ENCODE results near the gene POLR1B. TPM values are rescaled to one million over a fixed set of nuclear protein-coding genes. Genes with fewer than 3 reads are reported as not detected.
A peak's percentile ranks its signal among the peaks of the same experiment; 100 is the strongest.

The POLR1B gene
- total RNA-seq, 1 experiment from 2014 or later = 36.9 TPM

GRCh38 chr2:112583497-112584133 lies 41.4 kb downstream of the POLR1B start:
- CTCF ChIA-PET = no interaction called here
- TF ChIP-seq, protein P1, sequence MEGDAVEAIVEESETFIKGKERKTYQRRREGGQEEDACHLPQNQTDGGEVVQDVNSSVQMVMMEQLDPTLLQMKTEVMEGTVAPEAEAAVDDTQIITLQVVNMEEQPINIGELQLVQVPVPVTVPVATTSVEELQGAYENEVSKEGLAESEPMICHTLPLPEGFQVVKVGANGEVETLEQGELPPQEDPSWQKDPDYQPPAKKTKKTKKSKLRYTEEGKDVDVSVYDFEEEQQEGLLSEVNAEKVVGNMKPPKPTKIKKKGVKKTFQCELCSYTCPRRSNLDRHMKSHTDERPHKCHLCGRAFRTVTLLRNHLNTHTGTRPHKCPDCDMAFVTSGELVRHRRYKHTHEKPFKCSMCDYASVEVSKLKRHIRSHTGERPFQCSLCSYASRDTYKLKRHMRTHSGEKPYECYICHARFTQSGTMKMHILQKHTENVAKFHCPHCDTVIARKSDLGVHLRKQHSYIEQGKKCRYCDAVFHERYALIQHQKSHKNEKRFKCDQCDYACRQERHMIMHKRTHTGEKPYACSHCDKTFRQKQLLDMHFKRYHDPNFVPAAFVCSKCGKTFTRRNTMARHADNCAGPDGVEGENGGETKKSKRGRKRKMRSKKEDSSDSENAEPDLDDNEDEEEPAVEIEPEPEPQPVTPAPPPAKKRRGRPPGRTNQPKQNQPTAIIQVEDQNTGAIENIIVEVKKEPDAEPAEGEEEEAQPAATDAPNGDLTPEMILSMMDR (IDR thresholded peaks at IDR 0.05; ENCODE audit: unreplicated experiment) = no peak
- Mint-ChIP-seq H3K27ac (ENCODE audit: unreplicated experiment) (peak overlapping the region; percentile 96), H3K4me1 (ENCODE audit: low read depth, unreplicated experiment) (peaks cover 19% of the 10 kb centered on the region), H3K9me3 (ENCODE audit: low read depth, unreplicated experiment) (no peaks in the 10 kb centered on the region), H3K4me3 (ENCODE audit: low read depth, unreplicated experiment) (peak overlapping the region; percentile 83), H3K27me3 (ENCODE audit: unreplicated experiment) (no peaks in the 10 kb centered on the region), H3K36me3 (ENCODE audit: insufficient read depth, unreplicated experiment) (peaks cover 32% of the 10 kb centered on the region)
- no peak for DNase-seq
- BruUV-seq (replicated peaks) = no TSS peak
- intact Hi-C loops (cut with micrococcal nuclease; ENCODE audit: unreplicated experiment) = loop anchor here (10.0 kb wide), 2 partner anchors 99 to 699 kb away; partner anchors contain the start of genes ANAPC1 and TTL

DNA sequence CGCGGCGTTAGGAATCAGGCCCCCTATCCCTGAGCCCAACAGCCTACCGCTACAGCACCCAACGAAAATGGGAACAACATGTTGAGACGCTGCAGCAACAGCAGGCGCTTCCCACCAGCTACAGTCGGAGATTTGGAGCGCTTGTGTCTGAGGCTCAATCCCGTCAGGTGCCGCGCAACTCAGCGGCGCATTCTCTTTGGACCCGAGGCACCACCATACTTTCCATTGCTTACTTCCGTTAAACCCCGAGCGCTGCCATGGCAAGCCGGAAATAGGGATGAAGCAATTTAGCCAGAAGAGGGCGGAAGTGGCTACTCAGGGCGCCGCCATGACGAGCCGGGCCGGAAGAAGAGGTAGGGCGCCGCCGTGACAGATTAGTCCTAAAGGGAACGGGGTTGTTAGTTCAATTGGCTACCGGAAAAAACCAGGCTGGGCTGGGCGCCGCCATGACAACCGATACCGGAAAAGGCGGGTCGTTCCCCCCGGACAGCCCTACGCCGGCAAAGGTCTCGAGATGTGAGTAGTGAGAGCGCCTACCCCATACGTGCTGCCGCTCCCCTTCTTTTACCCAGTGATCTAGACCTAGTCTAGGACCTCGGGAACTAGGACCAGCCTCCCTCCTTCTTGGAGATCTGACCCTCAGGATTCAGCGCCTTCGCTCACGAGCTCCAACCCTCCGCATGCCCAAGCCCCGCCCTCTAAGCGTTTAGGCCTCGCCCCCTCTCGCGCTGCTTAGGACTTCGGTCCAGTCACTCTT lies 42.0 kb downstream of the POLR1B start, which contains the start of gene CHCHD5:
CHCHD5 (plus strand) TSS at position 476 of the 757 bp plus-strand sequence; CDS start at position 515, 39 bp downstream.
- intact Hi-C loops (cut with micrococcal nuclease; ENCODE audit: unreplicated experiment) = loop anchor here (10.0 kb wide), 2 partner anchors 100 to 700 kb away; partner anchors contain the start of genes ANAPC1 and TTL
- peaks cover 19% of the 10 kb centered on the region for H3K4me1 Mint-ChIP-seq (ENCODE audit: low read depth, unreplicated experiment)
- H3K36me3 Mint-ChIP-seq (ENCODE audit: insufficient read depth, unreplicated experiment) = peaks cover 32% of the 10 kb centered on the region
- BruUV-seq (replicated peaks) = TSS peak; percentile 71
- peak within 1 kb of the TSS; percentile 83 for H3K4me3 Mint-ChIP-seq (ENCODE audit: low read depth, unreplicated experiment)
- DNase-seq = peak; percentile 81
- CTCF ChIA-PET = interaction anchor here (0.6 to 1.0 kb wide), 3 partner anchors 44 to 143 kb away, joined by 5 to 6 read pairs (median 5); no protein-coding TSS in a partner anchor
- peak within 1 kb of the TSS; percentile 96 for H3K27ac Mint-ChIP-seq (ENCODE audit: unreplicated experiment)
- no peaks in the 10 kb centered on the region for H3K27me3 Mint-ChIP-seq (ENCODE audit: unreplicated experiment)
- H3K9me3 Mint-ChIP-seq (ENCODE audit: low read depth, unreplicated experiment) = no peaks in the 10 kb centered on the region
- TF ChIP-seq, protein P1 (IDR thresholded peaks at IDR 0.05; ENCODE audit: unreplicated experiment) = no peak

DNA sequence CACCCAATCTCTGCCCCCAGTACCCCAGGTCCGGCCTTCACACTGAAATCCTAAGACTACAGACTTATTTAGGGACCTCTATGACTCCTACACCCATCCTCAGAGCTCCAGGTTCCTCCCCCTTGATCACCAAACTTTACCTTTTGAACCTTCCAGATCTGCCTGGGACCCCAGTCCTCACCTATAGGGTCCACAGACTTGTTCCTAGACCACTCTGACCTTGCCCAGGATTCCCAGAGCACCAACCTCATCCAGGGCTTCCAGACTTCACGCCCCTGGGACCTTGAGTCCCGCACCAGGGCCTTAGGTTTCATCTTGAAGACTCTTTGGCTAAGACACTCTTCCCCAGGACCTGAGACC lies 42.6 kb downstream of the POLR1B start:
- intact Hi-C loops (cut with micrococcal nuclease; ENCODE audit: unreplicated experiment) = loop anchor here (10.0 kb wide), 2 partner anchors 100 to 700 kb away; partner anchors contain the start of genes ANAPC1 and TTL
- Mint-ChIP-seq H3K4me3 (ENCODE audit: low read depth, unreplicated experiment) (peak overlapping the region; percentile 83), H3K36me3 (ENCODE audit: insufficient read depth, unreplicated experiment) (peaks cover 32% of the 10 kb centered on the region), H3K9me3 (ENCODE audit: low read depth, unreplicated experiment) (no peaks in the 10 kb centered on the region), H3K27me3 (ENCODE audit: unreplicated experiment) (no peaks in the 10 kb centered on the region), H3K27ac (ENCODE audit: unreplicated experiment) (peak overlapping the region; percentile 96), H3K4me1 (ENCODE audit: low read depth, unreplicated experiment) (peaks cover 19% of the 10 kb centered on the region)
- DNase-seq = no peak
- CTCF ChIA-PET = interaction anchor here (0.6 to 1.0 kb wide), 3 partner anchors 43 to 142 kb away, joined by 5 to 6 read pairs (median 5); no protein-coding TSS in a partner anchor
- BruUV-seq (replicated peaks) = no TSS peak
- TF ChIP-seq, protein P1 (IDR thresholded peaks at IDR 0.05; ENCODE audit: unreplicated experiment) = no peak

GRCh38 chr2:112585400-112585799 lies 43.1 kb downstream of the POLR1B start:
- CTCF ChIA-PET = no interaction called here
- intact Hi-C loops (cut with micrococcal nuclease; ENCODE audit: unreplicated experiment) = loop anchor here (10.0 kb wide), 2 partner anchors 101 to 701 kb away; partner anchors contain the start of genes ANAPC1 and TTL
- Mint-ChIP-seq H3K36me3 (ENCODE audit: insufficient read depth, unreplicated experiment) (peaks cover 32% of the 10 kb centered on the region), H3K4me1 (ENCODE audit: low read depth, unreplicated experiment) (peaks cover 19% of the 10 kb centered on the region), H3K4me3 (ENCODE audit: low read depth, unreplicated experiment) (peak overlapping the region; percentile 83), H3K27ac (ENCODE audit: unreplicated experiment) (peak overlapping the region; percentile 96), H3K9me3 (ENCODE audit: low read depth, unreplicated experiment) (no peaks in the 10 kb centered on the region), H3K27me3 (ENCODE audit: unreplicated experiment) (no peaks in the 10 kb centered on the region)
- no TSS peak for BruUV-seq (replicated peaks)
- TF ChIP-seq, protein P1 (IDR thresholded peaks at IDR 0.05; ENCODE audit: unreplicated experiment) = no peak
- DNase-seq = no peak
